ENCODE data around the gene ALDH1L2. TPM values are rescaled to one million over a fixed set of nuclear protein-coding genes. Genes with fewer than 3 reads are reported as not detected.
A peak's percentile ranks its signal among the peaks of the same experiment; 100 is the strongest.

ALDH1L2 gene
- polyA plus RNA-seq, 2 donors: 0.10 to 0.35 TPM

GRCh38 chr12:105047308-105047707 lies 37.0 kb downstream of the ALDH1L2 start:
- H3K27ac ChIP-seq (ENCODE audit: low read depth in 2 of 2, low read length in 1 of 2): no peak overlapping the region
- 91 to 100% methylated on average over 1 of the region's 1 CpG for WGBS, 2 donors
- H3K27me3 ChIP-seq (ENCODE audit: control insufficient read depth in 1 of 2, insufficient read depth in 2 of 2, low read length in 2 of 2): no peaks in the 10 kb centered on the region
- no peaks in the 10 kb centered on the region for H3K4me1 ChIP-seq (ENCODE audit: control insufficient read depth in 2 of 2, insufficient read depth in 2 of 2, low read length in 1 of 2)
- H3K9me3 ChIP-seq (ENCODE audit: control insufficient read depth in 2 of 2, insufficient read depth in 1 of 2, low read depth in 1 of 2, low read length in 1 of 2): no peaks in the 10 kb centered on the region
- no peaks in the 10 kb centered on the region for H3K36me3 ChIP-seq (ENCODE audit: control insufficient read depth in 2 of 2, insufficient read depth in 2 of 2, low read length in 1 of 2)
- H3K4me3 ChIP-seq (ENCODE audit: low read depth in 1 of 2, low read length in 2 of 2): no peak overlapping the region

GRCh38 chr12:105041186-105041585 lies 43.1 kb downstream of the ALDH1L2 start:
- WGBS, 2 donors: 40 to 45% methylated on average over 3 of the region's 3 CpGs
- no peaks in the 10 kb centered on the region for H3K27me3 ChIP-seq (ENCODE audit: control insufficient read depth in 1 of 2, insufficient read depth in 2 of 2, low read length in 2 of 2)
- no peak overlapping the region for H3K4me3 ChIP-seq (ENCODE audit: low read depth in 1 of 2, low read length in 2 of 2)
- no peak overlapping the region for H3K27ac ChIP-seq (ENCODE audit: low read depth in 2 of 2, low read length in 1 of 2)
- H3K9me3 ChIP-seq (ENCODE audit: control insufficient read depth in 2 of 2, insufficient read depth in 1 of 2, low read depth in 1 of 2, low read length in 1 of 2): no peaks in the 10 kb centered on the region
- H3K36me3 ChIP-seq (ENCODE audit: control insufficient read depth in 2 of 2, insufficient read depth in 2 of 2, low read length in 1 of 2): no peaks in the 10 kb centered on the region
- no peaks in the 10 kb centered on the region for H3K4me1 ChIP-seq (ENCODE audit: control insufficient read depth in 2 of 2, insufficient read depth in 2 of 2, low read length in 1 of 2)

GRCh38 chr12:105040476-105040875 lies 43.8 kb downstream of the ALDH1L2 start:
- Histone ChIP-seq H3K27me3 (ENCODE audit: control insufficient read depth in 1 of 2, insufficient read depth in 2 of 2, low read length in 2 of 2) (no peaks in the 10 kb centered on the region), H3K9me3 (ENCODE audit: control insufficient read depth in 2 of 2, insufficient read depth in 1 of 2, low read depth in 1 of 2, low read length in 1 of 2) (no peaks in the 10 kb centered on the region), H3K4me1 (ENCODE audit: control insufficient read depth in 2 of 2, insufficient read depth in 2 of 2, low read length in 1 of 2) (no peaks in the 10 kb centered on the region), H3K27ac (ENCODE audit: low read depth in 2 of 2, low read length in 1 of 2) (no peak overlapping the region), H3K4me3 (ENCODE audit: low read depth in 1 of 2, low read length in 2 of 2) (no peak overlapping the region), H3K36me3 (ENCODE audit: control insufficient read depth in 2 of 2, insufficient read depth in 2 of 2, low read length in 1 of 2) (no peaks in the 10 kb centered on the region)
- WGBS, 2 donors: 37 to 76% methylated on average over 2 of the region's 2 CpGs

GRCh38 chr12:105036937-105037649 lies 47.2 kb downstream of the ALDH1L2 start:
- Histone ChIP-seq H3K9me3 (ENCODE audit: control insufficient read depth in 2 of 2, insufficient read depth in 1 of 2, low read depth in 1 of 2, low read length in 1 of 2) (no peaks in the 10 kb centered on the region), H3K4me1 (ENCODE audit: control insufficient read depth in 2 of 2, insufficient read depth in 2 of 2, low read length in 1 of 2) (no peaks in the 10 kb centered on the region), H3K27ac (ENCODE audit: low read depth in 2 of 2, low read length in 1 of 2) (no peak overlapping the region), H3K27me3 (ENCODE audit: control insufficient read depth in 1 of 2, insufficient read depth in 2 of 2, low read length in 2 of 2) (no peaks in the 10 kb centered on the region), H3K36me3 (ENCODE audit: control insufficient read depth in 2 of 2, insufficient read depth in 2 of 2, low read length in 1 of 2) (no peaks in the 10 kb centered on the region), H3K4me3 (ENCODE audit: low read depth in 1 of 2, low read length in 2 of 2) (no peak overlapping the region)
- WGBS, 2 donors: 58 to 70% methylated on average over 3 of the region's 3 CpGs

GRCh38 chr12:105033851-105034250 lies 50.4 kb downstream of the ALDH1L2 start:
- no peaks in the 10 kb centered on the region for H3K4me1 ChIP-seq (ENCODE audit: control insufficient read depth in 2 of 2, insufficient read depth in 2 of 2, low read length in 1 of 2)
- no peak overlapping the region for H3K27ac ChIP-seq (ENCODE audit: low read depth in 2 of 2, low read length in 1 of 2)
- no peaks in the 10 kb centered on the region for H3K36me3 ChIP-seq (ENCODE audit: control insufficient read depth in 2 of 2, insufficient read depth in 2 of 2, low read length in 1 of 2)
- 86 to 92% methylated on average over 2 of the region's 2 CpGs for WGBS, 2 donors
- H3K27me3 ChIP-seq (ENCODE audit: control insufficient read depth in 1 of 2, insufficient read depth in 2 of 2, low read length in 2 of 2): no peaks in the 10 kb centered on the region
- no peaks in the 10 kb centered on the region for H3K9me3 ChIP-seq (ENCODE audit: control insufficient read depth in 2 of 2, insufficient read depth in 1 of 2, low read depth in 1 of 2, low read length in 1 of 2)
- H3K4me3 ChIP-seq (ENCODE audit: low read depth in 1 of 2, low read length in 2 of 2): no peak overlapping the region

- no peaks in the 10 kb centered on the region for H3K9me3 ChIP-seq (ENCODE audit: control insufficient read depth in 2 of 2, insufficient read depth in 1 of 2, low read depth in 1 of 2, low read length in 1 of 2)
- 93 to 94% methylated on average over 4 of the region's 4 CpGs for WGBS, 2 donors
- H3K27me3 ChIP-seq (ENCODE audit: control insufficient read depth in 1 of 2, insufficient read depth in 2 of 2, low read length in 2 of 2): no peaks in the 10 kb centered on the region
- H3K4me1 ChIP-seq (ENCODE audit: control insufficient read depth in 2 of 2, insufficient read depth in 2 of 2, low read length in 1 of 2): no peaks in the 10 kb centered on the region
- no peak overlapping the region for H3K27ac ChIP-seq (ENCODE audit: low read depth in 2 of 2, low read length in 1 of 2)
- H3K36me3 ChIP-seq (ENCODE audit: control insufficient read depth in 2 of 2, insufficient read depth in 2 of 2, low read length in 1 of 2): no peaks in the 10 kb centered on the region
- H3K4me3 ChIP-seq (ENCODE audit: low read depth in 1 of 2, low read length in 2 of 2): no peak overlapping the region
These were observed 51.4 kb downstream of the ALDH1L2 start for GRCh38 chr12:105032703-105033357.

- Histone ChIP-seq H3K9me3 (ENCODE audit: control insufficient read depth in 2 of 2, insufficient read depth in 1 of 2, low read depth in 1 of 2, low read length in 1 of 2) (no peaks in the 10 kb centered on the region), H3K36me3 (ENCODE audit: control insufficient read depth in 2 of 2, insufficient read depth in 2 of 2, low read length in 1 of 2) (no peaks in the 10 kb centered on the region), H3K27me3 (ENCODE audit: control insufficient read depth in 1 of 2, insufficient read depth in 2 of 2, low read length in 2 of 2) (no peaks in the 10 kb centered on the region), H3K27ac (ENCODE audit: low read depth in 2 of 2, low read length in 1 of 2) (no peak overlapping the region), H3K4me3 (ENCODE audit: low read depth in 1 of 2, low read length in 2 of 2) (no peak overlapping the region), H3K4me1 (ENCODE audit: control insufficient read depth in 2 of 2, insufficient read depth in 2 of 2, low read length in 1 of 2) (no peaks in the 10 kb centered on the region)
- WGBS, 2 donors: 85 to 87% methylated on average over 9 of the region's 9 CpGs
These were observed 53.1 kb downstream of the ALDH1L2 start for GRCh38 chr12:105030820-105031807.

GRCh38 chr12:105026411-105026810 lies 57.8 kb downstream of the ALDH1L2 start:
- Histone ChIP-seq H3K4me3 (ENCODE audit: low read depth in 1 of 2, low read length in 2 of 2) (no peak overlapping the region), H3K27ac (ENCODE audit: low read depth in 2 of 2, low read length in 1 of 2) (no peak overlapping the region), H3K9me3 (ENCODE audit: control insufficient read depth in 2 of 2, insufficient read depth in 1 of 2, low read depth in 1 of 2, low read length in 1 of 2) (no peaks in the 10 kb centered on the region), H3K36me3 (ENCODE audit: control insufficient read depth in 2 of 2, insufficient read depth in 2 of 2, low read length in 1 of 2) (no peaks in the 10 kb centered on the region), H3K27me3 (ENCODE audit: control insufficient read depth in 1 of 2, insufficient read depth in 2 of 2, low read length in 2 of 2) (no peaks in the 10 kb centered on the region), H3K4me1 (ENCODE audit: control insufficient read depth in 2 of 2, insufficient read depth in 2 of 2, low read length in 1 of 2) (no peaks in the 10 kb centered on the region)
- WGBS, 2 donors: 46 to 68% methylated on average over 4 of the region's 4 CpGs

- Histone ChIP-seq H3K27ac (ENCODE audit: low read depth in 2 of 2, low read length in 1 of 2) (peak overlapping the region in 1 of 2 donors; percentile 49), H3K4me1 (ENCODE audit: control insufficient read depth in 2 of 2, insufficient read depth in 2 of 2, low read length in 1 of 2) (peaks cover 0 to 1% of the 10 kb centered on the region in 2 donors), H3K36me3 (ENCODE audit: control insufficient read depth in 2 of 2, insufficient read depth in 2 of 2, low read length in 1 of 2) (no peaks in the 10 kb centered on the region), H3K27me3 (ENCODE audit: control insufficient read depth in 1 of 2, insufficient read depth in 2 of 2, low read length in 2 of 2) (no peaks in the 10 kb centered on the region), H3K9me3 (ENCODE audit: control insufficient read depth in 2 of 2, insufficient read depth in 1 of 2, low read depth in 1 of 2, low read length in 1 of 2) (no peaks in the 10 kb centered on the region), H3K4me3 (ENCODE audit: low read depth in 1 of 2, low read length in 2 of 2) (no peak overlapping the region)
- WGBS, 2 donors: 22 to 33% methylated on average over 5 of the region's 5 CpGs
These were observed 58.4 kb downstream of the ALDH1L2 start for GRCh38 chr12:105025890-105026289.

Data from esophagus (tissue), 2 donors.